Left kidney (tissue), 2 donors: Measurements from ENCODE around the gene GIMAP5. TPM values are rescaled to one million over a fixed set of nuclear protein-coding genes. Genes with fewer than 3 reads are reported as not detected.
A peak's percentile ranks its signal among the peaks of the same experiment; 100 is the strongest.
"Not testable (repeated sequence)": the region's sequence is repeated elsewhere in the genome, so short reads cannot be mapped to it uniquely, and the experiment has no call there.

Experiments
- DNase-seq: peaks from one replicate; pipeline ENCODE4 v3.0.0-alpha.2; 2013
- polyA plus RNA-seq: library from polyadenylated mRNA; unstranded; fragments of 120-200 nt; gene quantifications from one replicate; pipeline ENCODE4 v1.2.1, GENCODE V29; 2013; ENCODE audit not compliant: insufficient read length

Gene GIMAP5
- polyA plus RNA-seq, 1 donor, result 5.6 TPM

GRCh38 chr7:150766334-150766709 lies 29.1 kb downstream of the GIMAP5 start:
- no peak for DNase-seq

DNA sequence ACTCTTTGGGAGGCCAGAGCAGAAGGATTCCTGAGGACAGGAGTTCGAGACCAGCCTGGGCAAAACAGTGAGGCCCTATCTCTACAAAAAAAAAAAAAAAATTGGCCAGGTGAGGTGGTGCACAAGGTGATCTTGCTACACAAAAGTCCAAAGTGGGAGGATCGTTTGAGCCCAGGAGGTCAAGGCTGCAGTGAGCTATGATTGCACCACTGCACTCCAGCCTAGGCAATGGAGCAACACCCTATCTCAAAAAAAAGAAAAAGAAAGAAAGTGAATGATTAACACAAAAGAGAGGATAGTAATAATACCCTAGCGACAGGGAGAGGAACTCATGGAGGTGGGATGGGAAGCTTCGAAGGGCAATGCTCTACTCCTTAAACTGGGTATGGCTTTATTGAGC lies 32.5 kb downstream of the GIMAP5 start:
- no peak for DNase-seq

DNA sequence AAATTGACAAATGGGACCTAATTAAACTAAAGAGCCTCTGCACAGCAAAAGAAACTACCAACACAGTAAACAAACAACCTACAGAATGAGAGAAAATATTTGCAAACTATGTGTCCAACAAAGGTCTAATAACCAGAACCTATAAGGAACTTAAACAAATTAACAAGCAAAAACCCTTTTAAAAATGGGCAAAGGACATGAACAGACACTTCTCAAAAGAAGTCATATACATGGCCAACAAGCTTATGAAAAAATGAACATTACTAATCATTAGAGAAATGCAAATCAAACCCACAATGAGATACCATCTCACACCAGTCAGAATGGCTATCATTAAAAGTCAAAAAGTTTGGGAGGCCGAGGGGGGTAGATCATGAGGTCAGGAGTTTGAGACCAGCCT lies 36.9 kb downstream of the GIMAP5 start:
- not testable (repeated sequence) for DNase-seq

DNA sequence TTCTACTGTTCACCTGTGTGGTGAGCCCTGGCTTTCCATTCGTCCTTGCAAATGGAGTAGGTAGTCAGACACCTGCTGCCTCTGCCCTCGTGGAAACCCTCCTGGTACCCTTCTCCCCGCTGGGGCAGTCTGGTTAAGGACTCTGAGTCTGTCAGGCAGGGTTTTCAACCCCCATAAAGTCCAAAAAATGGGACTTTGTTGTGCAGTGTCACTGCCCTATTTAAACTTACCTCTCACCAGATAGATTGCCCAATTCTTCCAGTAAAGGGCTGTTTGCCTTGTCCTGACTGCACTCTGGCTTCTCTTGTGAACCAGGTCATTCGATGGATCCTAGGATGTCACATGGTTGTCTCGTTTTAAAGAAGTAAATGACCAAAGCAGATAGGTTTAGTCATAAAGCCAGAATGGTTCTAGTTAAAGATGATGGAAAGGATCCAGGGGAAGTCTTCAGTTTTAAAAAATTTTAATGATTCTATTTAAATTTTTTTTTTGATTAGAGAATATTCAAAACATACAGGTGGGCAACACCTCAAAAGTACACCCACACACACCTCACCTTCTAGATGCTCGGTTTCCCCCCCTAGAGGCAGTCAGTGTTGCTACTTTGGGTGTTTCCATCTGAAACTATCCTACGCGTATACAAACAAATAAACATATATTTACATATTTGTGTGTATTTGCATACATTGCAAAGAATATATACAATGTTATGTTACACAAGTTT lies 41.0 kb downstream of the GIMAP5 start:
- DNase-seq, result no peak

- DNase-seq, result peak; percentile 76
Measured at GRCh38 chr7:150778738-150779301, 41.6 kb downstream of the GIMAP5 start.

- DNase-seq, result no peak
Measured at GRCh38 chr7:150780292-150780691, 43.1 kb downstream of the GIMAP5 start.

DNA sequence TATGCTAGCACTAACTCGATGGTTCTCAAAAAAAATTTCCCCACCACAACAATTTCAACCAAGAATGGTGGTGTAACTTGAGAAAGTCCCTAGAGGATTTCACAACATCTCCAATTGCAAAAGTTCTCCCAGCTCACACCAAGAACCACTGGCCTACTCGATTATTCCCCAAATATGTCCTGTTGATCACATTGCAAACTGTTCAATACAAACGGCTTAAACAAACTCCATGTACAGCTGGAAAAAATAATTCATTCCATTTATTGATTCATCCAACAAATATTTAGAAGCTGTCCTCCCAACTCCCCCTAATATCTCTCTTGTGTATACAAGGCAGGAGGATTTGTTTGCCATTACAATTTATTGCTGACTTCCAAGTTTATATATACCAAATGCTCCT lies 43.9 kb downstream of the GIMAP5 start:
- DNase-seq, result no peak

GRCh38 chr7:150781961-150782360 lies 44.7 kb downstream of the GIMAP5 start:
- DNase-seq, result no peak

- DNase-seq, result no peak
Measured at GRCh38 chr7:150784120-150784736, 47.0 kb downstream of the GIMAP5 start.

- DNase-seq, result no peak
Measured at GRCh38 chr7:150784954-150785353, 47.7 kb downstream of the GIMAP5 start.

GRCh38 chr7:150787321-150788281 lies 50.4 kb downstream of the GIMAP5 start:
- no peak for DNase-seq

DNA sequence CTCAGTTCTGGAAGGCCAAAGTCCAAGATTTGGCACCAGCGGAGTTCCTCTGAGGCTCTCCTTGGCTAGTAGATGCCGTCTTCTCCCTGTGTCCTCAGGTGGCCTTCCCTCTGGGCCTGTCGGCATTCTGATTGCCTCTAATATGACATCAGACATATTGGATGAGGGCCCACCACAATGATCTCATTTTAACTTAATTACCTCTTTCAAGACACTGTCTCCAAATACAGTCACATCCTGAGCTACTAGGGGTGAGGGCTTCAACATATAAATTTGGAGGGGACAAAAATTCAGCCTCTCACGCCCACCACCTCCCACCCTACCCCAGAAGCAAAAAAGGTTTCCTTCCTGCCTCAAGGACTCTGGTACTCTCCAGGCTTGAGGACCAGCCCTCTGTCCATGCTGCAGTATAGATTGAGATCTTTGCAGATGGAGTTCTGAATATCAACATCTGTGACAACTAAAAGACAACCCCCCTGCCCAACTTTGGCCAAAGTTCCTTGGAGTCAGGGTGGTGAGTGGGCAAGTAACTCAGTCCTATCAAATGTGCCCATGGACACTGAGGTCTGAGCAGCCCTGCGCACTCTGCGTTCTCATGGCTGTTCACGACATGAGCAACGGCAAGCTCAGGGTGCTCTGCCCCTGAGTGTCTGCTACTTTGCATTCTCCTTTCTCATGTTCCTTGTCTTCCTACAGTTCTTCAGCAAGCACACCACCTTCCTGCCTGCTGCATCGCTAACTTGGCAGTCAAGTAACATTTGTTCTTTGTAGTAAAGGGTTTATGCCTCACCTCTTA lies 51.5 kb downstream of the GIMAP5 start:
- no peak for DNase-seq

DNA sequence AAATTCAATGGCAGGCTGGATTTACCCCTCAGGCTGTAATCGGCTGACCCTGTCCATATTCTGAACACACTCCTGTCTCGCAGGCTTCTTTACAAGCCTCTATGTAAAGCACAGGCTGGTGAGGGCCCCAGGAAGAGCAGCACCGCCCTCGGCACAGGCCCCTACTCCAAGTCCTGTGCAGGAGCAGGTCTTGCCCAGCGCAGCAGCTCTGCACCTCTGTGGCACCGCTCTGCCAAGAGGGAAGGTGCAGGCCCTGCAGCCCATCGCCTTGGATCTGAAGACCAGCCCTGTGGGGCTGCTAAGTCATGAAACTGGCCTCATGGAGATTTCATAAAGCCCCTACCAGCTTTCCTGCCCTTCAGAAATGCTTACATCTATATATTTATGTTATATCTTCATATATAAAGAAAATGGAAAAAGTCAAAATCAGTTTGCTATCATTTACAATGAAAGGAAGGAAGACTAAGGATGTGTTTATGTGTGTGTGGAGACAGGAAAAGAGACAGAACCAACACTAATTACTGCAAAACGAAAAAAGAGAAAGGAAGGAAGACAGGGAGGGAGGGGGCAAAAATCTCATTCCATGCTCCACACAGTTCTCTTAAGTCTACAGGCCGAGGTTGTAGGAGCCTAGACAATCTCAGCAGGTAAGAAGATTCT lies 53.3 kb downstream of the GIMAP5 start:
- DNase-seq, result no peak

DNA sequence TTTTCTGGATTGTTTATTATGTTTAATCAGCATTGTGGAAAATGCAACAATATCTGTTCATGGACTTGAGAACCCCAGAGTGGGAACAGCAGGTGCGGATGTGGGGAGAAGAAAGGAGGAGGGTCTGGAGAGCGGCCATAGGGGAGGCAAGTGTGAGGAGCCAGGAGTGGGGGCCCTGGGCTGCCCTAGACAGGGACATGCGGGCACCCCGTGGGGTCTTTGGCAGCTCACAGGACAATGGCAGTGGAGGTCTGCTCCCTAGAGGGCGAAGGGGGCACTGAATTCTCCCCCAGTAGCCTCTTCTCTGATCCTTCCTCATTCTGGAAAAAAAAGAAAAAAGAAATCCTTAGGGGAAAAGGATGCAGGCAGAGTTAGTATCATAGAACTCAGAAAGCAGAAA lies 54.1 kb downstream of the GIMAP5 start:
- no peak for DNase-seq

DNA sequence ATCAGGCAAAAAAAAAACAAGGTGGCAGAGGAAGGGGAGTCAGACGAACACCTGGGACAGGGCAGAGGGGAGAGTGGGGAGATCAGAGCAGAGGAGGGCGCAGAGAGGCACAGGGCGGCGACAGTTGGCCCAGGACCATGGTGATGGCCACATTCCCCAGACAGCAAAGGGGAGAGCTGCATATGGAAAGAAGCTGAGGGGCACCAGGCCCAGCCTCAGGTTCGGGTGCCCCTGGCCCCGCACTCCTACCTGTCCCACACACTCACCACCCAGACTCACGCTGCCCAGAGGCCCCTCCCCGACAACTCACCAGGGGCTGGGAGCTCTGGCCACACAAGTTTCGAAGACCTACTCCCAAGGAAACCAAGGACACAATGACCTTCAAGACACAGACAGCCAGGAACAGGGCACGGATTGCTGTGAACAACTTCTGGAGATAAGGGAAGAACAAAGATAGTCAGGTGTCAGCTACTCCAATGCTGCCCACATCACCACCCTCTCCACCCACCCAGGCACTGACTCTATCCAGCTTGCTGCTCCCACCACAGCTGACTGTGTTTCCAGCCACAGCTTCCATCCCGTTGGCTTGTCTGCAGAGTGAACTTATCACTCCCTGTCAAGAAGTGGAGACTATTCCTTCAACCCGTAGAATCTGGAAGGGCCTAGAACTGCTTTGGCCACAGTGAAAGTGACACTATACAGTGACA lies 54.7 kb downstream of the GIMAP5 start:
- no peak for DNase-seq

Other genes with a start within 250 kb of the GIMAP5 start
- 12.4 TPM for gene GIMAP7, start 222.5 kb upstream of the GIMAP5 start, polyA plus RNA-seq
- gene GIMAP4, start 170.0 kb upstream of the GIMAP5 start, polyA plus RNA-seq, result 26.3 TPM
- 13.8 TPM for gene GIMAP6, start 105.0 kb upstream of the GIMAP5 start, polyA plus RNA-seq
- 7.2 TPM for gene GIMAP2, start 51.7 kb upstream of the GIMAP5 start, polyA plus RNA-seq
- 2.4 TPM for gene GIMAP1, start 20.8 kb upstream of the GIMAP5 start, polyA plus RNA-seq
- gene TMEM176B, start 62.9 kb downstream of the GIMAP5 start, polyA plus RNA-seq, result 78.4 TPM
- 90.9 TPM for gene TMEM176A, start 63.4 kb downstream of the GIMAP5 start, polyA plus RNA-seq
- gene AOC1, start 115.1 kb downstream of the GIMAP5 start, polyA plus RNA-seq, result 54.2 TPM
- 13.1 TPM for gene KCNH2, start 240.9 kb downstream of the GIMAP5 start, polyA plus RNA-seq